GM13976 (cell line): ENCODE results near the gene GALNT1.
"Not testable (repeated sequence)": the region's sequence is repeated elsewhere in the genome, so short reads cannot be mapped to it uniquely, and the experiment has no call there.

Experiments
- DNase-seq: peaks from one replicate; pipeline ENCODE4 v3.0.0; 2012; ENCODE audit warnings: low spot score
- CTCF ChIP-seq: IDR thresholded peaks from 2 replicates; pipeline ENCODE4 v1.5.1; 2012; ENCODE audit warnings: borderline replicate concordance, mild to moderate bottlenecking; ENCODE audit not compliant: insufficient read depth; ENCODE audit errors: extremely low read depth, missing control alignments, control extremely low read depth
- in situ Hi-C: fragments of 300-500 bp; cut with MboI; formaldehyde crosslinking; loops from one replicate; pipeline ENCODE4 v1.12.0; 2022; ENCODE audit warnings: low sequenced_read_pairs, mixed read lengths, inconsistent platforms; ENCODE audit not compliant: unreplicated experiment

The GALNT1 gene

GRCh38 chr18:35581546-35581897, at the start of gene GALNT1:
Gene GALNT1, plus strand, starts transcription at chr18:35581740. Its CDS starts 72,923 bp downstream, at chr18:35654663.
- in situ Hi-C loops = no loop called here
- peak; percentile 69 for DNase-seq
- TF ChIP-seq CTCF = no peak

DNA sequence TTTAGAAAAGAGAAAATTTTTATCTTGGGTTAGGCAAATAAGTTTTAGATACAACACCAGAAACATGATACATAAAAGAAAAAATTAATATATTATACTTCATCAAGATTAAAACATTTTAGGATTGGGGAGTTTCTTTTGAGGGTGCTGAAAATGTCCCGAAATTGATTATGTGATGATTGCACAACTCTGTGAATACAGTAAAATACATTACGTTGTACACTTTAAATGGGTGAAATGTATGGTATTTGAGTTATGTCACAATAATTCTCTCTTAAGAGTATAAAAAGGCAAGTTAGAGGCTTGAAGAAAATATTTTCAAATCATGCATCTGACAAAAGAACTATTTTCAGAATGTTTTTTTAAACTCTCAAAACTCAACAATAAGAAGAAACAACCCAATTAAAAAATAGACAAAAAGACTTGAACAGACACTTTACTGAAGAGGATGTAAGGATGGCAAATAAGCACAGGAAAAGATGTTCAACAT, 47.6 kb upstream of the GALNT1 start:
- in situ Hi-C loops = no loop called here
- no peak for DNase-seq
- no peak for TF ChIP-seq CTCF

DNA sequence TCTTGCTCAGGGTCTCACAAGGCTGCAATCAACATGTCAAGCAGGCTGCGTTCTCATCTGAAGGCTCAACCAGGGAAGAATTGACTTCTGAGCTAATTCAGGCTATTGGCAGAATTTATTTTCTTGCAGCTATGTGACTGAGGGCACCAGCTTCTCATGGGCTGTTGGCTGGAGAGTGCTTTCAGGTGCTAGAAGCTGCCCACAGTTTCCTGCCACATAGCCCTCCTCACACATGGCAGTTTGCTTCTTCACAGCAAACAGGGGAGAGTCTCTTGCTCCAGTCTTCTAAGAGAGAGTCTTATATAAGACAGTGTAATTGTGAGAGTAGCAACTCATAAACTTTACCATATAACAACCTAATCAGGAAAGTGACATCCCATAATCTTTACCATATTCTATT, 46.2 kb upstream of the GALNT1 start:
- no peak for DNase-seq
- TF ChIP-seq CTCF = no peak
- in situ Hi-C loops = no loop called here

DNA sequence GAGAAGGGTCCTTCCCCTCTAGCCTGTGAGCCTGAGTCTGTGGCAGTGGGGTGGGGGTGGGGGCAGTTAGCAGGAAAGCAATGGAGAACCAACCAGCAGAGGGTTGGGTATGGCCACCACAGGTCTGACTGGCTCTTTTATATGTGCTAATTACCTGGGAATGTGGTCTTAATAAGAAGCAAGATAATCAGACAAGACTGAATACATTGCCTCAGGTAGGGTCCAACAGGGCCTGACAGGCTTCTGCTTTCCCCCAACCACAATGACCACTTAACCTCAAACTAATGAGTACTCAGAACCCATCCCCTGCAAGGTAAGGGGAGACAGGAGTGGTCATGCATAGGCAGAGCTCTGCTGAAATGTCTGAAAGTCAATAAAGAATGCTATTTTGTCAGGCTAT, 39.2 kb upstream of the GALNT1 start:
- in situ Hi-C loops = no loop called here
- no peak for DNase-seq
- TF ChIP-seq CTCF = no peak

GRCh38 chr18:35547008-35547605, 34.4 kb upstream of the GALNT1 start:
- in situ Hi-C loops = no loop called here
- DNase-seq = no peak
- no peak for TF ChIP-seq CTCF

GRCh38 chr18:35549564-35549963, 32.0 kb upstream of the GALNT1 start:
- no peak for TF ChIP-seq CTCF
- in situ Hi-C loops = no loop called here
- DNase-seq = no peak

DNA sequence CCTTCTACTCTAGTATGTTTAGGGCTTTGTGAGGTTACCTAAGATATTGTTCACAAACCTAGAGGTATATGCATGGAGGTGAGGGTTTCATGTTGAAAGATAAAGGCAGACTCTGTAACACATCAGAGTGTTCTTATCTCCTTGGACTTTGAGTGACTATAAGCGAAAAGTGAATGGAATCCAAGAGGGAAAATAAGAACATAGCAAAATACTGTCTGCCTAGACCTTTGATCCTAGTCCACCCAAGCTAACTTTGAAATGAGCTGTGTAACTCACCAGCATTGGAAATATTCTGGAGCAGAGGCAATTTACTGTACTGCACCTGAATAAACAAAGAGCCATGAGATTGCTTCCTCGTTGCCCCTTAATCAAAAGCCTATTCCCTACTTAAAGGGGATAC, 28.2 kb upstream of the GALNT1 start:
- no peak for DNase-seq
- in situ Hi-C loops = no loop called here
- no peak for TF ChIP-seq CTCF

DNA sequence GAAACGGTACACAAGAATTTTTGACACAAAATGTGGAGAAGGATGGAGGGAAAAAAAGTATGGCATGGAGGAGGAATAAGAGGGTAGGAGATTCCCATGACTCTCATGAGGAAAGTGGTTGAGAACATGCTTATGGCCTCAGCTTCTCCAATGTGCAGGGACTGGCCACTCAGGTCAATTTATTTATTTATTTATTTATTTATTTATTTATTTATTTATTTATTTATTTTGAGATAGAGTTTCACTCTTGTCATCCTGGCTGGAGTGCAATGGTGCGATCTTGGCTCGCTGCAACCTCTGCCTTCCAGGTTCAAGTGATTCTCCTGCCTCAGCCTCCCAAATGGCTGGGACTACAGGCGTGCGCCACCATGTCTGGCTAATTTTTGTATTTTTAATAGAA, 26.0 kb upstream of the GALNT1 start:
- in situ Hi-C loops, DNase-seq: not testable (repeated sequence)
